Measurements from ENCODE around the gene PCP4.

Gene PCP4

DNA sequence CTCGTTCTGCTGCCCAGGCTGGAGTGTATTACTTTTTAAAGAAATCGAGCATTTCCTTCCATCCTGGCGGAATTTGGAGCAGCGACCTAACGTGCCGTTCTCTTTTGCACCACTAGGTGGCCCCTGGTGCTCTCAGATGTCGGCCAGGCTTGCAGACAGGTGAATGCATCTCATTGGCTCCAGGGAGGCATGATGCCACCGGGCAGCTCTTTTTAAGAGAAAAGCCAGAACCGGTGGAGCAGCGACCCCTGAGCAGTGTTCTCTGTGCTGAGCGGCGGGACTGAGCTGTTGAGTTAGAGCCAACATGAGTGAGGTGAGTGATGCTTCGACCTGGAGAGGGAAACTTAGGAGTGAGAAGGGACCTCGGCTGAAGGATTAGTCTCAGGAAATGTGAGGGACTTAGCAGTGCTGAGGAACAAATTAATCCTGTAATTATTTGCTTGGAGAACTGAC is at the start of gene PCP4:
Gene PCP4 (plus strand): TSS at position 241 of the 453 bp plus-strand sequence. CDS start 64 bp downstream, at position 305.
- in situ Hi-C loops (cut with HindIII; ENCODE audit: low sequenced_read_pairs) = no loop called here

DNA sequence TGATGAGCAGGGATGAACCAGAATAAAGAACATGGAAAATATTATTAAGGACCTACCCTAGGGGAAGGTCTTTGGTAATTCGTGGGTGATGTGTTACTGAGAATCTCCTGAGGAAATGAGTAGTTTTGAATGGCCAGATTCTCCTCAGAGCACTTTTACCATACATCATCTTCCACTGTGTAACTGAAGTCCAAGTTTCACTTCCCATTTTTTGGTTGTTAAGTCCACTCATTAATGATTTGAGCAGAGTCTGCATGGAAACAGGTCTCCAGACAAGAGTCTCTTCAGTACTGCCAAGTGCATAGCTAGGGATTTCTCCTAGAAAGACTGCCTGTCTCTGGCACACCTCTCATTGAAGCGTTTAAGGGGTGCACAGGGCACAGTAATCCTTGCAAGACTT is 48.7 kb upstream of the PCP4 start:
- in situ Hi-C loops (cut with HindIII; ENCODE audit: low sequenced_read_pairs) = no loop called here

DNA sequence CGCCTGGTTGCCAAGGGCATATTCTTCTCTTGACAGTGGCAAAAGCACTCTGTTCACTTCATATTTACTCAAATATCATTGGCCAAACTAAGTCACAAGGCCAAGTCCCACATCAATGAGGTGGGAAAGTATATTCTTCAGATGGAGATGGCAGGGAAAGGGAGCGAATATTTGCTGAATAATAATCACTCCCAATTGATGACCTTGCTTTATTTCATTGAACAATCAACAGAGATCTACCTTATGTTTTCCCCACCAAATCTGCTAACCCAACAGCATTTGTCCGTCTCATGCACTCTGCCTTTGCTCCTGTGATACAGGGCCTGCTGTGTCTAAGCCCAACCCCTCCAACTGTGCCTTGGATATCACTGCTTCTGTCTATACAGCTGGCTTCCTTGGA is 45.2 kb upstream of the PCP4 start:
- in situ Hi-C loops (cut with HindIII; ENCODE audit: low sequenced_read_pairs) = no loop called here

DNA sequence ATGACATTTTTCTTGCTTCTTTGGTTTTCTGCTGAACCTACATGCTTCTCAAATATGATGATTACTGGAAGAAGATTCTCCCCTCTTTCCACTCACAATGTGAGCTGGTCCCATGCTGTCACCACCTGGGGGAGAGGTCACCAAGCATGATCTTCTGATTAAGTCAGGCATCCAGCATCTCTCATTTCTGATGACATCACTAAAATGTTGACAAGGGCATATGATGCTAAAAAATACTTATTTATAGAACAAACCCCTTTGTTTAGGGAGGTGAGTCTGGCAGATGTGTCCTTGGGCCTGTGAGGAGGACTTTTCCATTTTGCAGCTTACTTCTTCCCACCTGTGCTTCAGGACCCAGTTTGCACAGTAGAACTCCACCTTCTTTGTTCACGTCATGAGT is 42.0 kb upstream of the PCP4 start:
- in situ Hi-C loops (cut with HindIII; ENCODE audit: low sequenced_read_pairs) = no loop called here

DNA sequence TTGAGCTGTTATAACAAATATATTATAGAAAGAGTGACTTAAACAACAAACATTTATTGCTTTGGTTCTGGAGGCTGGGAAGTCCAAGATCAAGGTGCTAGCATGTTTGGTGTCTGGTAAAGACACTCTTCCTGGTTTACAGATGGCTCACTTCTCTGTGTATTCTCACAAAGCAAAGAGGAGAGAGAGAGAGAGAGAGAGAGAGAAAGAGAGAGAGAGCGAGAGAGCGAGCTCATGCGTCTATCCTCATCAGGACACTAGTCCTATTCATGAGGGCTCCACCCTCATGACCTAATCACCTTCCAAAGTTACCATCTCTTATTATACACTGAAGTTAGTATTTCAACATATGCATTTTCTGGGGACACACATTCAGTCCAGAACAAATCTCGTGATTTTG is 32.7 kb upstream of the PCP4 start:
- in situ Hi-C loops (cut with HindIII; ENCODE audit: low sequenced_read_pairs) = no loop called here

DNA sequence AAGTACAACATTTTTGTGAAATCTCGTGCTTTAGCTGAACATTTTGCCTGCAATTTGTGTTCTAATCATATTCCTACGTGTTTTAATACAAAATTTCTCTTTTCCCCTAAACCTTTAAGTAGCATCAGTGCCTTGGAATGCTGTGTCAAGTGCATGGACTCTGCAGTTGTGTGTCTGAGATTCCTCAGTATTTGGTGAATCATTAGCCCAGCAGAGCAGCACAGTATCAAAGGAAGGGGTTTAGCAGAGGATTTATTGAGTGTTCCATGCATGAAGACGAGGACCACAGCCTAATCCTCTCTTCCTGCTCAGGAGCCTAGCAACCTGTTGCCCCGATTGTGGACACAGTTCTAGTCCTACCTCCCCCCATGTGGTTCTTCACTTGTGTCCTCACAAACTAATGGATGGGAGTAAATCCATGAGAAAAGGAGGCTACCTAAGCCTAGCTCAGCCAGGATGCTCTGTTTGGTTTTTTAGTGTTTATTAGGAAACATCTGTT is 29.3 kb upstream of the PCP4 start:
- in situ Hi-C loops (cut with HindIII; ENCODE audit: low sequenced_read_pairs) = no loop called here

DNA sequence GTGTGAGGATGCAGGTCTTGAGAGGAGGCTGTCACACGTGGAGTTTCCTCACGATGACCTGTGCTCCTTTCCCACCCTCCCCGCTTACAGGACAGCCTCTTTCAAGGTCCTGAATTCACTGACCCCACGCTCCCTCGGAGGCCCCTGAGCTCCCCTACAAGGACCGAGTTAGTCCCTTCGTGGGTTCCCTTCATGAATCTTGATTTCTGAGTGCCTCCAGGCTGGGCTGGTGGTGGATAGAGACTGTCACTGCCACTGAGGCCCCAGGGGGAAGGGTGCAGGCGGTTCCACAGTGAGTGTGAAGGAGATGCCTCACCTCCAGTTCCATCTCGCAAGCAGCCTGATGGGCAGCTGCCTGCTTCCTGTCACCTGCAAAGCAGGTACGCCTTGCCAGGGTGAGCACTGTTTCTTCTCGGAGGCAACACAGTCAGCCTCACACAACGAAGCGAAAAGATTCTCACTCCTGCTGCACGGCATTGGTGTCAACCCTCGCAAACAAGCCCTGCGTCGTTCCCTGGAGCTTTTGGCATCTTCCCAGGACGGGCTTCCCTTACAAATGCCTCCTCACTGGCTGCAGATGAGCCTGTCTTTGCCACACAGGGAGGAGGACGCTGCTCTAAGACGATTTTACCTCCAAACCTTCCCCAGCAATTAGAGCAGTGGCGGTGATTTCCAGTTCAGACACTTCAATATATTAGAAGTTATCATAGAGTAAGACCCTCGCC is 26.7 kb upstream of the PCP4 start:
- in situ Hi-C loops (cut with HindIII; ENCODE audit: low sequenced_read_pairs) = no loop called here

DNA sequence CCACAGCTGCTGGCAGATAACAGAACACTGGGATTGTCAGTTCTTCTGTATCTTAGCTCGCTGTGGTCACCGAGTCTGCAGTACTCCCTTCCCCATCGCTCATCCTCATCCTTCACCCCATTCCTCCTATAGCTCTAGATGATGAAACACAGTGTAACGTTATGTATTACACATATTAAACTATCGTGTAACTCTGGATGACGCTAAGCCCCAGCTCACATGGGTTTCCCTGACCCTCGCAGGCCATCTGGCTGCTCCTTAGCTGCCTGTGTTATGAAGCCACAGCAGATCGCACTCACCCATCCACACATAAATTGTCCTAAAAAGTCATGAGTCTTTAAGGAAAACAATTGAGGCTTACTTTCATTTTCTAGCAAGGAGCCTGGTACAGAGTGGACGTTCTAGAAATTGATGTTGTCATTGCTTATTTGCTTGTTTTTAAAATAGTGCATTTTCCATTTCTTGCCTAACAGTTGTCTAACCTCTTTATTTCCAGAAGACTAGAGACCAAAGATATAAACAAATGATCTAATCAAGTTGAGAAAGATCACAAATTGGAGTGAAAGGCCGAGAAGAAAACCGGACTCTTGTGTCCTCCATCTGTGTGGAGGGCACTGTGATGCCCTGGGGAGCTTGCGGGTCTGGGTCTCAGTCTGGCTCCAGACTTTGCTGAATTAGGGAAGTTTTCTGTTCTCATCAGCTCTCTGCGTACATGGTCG is 24.3 kb upstream of the PCP4 start:
- in situ Hi-C loops (cut with HindIII; ENCODE audit: low sequenced_read_pairs) = no loop called here

DNA sequence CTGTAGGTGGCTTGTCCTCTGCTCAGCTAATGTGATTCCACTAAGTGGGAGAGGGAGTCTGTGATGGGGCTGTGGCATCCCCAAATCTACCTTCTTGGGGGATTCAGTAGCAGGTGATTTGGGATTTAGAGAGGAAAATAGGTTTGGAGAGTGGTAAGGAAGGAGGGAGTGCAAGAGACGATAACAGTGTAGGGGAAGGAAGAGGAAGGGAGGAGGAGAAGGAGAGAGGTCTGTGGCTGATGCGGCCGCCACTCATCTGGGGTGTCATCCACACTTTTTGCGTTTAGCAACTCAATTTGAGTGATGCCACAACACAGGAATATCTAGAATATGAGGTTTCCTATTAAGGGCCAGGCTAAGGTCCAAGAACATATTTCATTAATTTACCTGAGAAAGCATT is 23.8 kb upstream of the PCP4 start:
- in situ Hi-C loops (cut with HindIII; ENCODE audit: low sequenced_read_pairs) = no loop called here

DNA sequence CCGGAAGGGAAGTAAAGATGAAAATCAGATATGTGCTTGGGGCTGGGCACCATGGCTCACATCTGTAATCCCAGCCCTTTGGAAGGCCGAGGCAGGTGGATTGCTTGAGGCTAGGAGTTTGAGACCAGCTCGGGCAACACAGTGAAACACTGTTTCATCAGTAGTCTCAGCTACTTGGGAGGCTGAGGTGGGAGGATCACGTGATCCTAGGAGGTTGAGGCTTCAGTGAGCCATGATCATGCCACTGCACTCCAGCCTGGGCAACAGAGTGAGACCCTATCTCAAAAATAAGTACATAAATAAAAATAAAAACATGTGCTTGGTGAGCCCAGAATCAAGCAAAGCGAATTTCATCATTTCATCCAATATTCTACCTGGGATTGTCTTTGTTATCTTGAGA is 23.3 kb upstream of the PCP4 start:
- in situ Hi-C loops (cut with HindIII; ENCODE audit: low sequenced_read_pairs) = no loop called here

DNA sequence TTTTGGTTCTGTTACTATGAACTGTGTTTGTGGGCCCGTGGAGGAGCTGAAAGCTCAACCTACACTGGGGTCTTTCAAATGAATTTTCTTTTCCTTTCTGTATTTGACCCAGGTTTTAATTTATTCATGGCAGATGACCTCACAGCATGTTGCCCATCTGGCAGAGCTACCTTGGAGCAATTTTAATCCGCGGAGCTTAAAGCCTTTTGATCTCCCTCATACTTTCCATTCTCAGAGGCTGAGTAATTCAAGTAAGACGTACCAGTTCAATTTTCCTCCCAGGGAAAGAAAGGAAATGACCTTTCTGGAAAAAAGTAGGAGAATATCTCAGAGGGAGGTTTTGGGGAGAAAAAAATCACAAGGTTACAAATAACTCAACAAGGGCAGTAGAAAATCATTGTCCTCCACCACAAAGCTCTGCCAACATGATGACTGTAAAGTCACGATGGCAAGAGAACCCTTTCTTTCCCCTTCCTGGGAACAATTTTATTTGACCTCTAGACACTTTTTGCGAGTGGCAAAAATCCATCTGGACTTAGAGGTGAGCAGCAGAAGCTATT is 21.6 kb upstream of the PCP4 start:
- in situ Hi-C loops (cut with HindIII; ENCODE audit: low sequenced_read_pairs) = no loop called here

DNA sequence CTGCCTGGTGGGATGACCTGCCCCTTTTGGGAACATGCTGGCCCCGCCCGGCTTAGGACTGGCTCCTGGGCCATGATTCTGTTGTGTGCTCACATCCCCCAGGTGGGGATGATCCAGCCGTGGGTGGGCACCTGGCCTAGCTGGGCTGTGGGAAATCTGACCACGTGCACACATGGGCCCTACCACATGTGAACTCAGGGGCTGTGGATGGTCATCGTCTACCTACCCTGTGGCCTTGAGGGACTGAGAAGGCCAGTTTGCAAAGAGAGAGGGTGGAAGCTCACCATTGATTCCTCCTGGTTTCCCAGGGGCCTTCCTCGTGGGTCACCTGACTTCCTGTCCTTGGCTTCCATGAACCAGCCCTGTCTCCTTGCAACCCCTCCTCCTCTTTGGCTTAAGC is 19.4 kb upstream of the PCP4 start:
- in situ Hi-C loops (cut with HindIII; ENCODE audit: low sequenced_read_pairs) = no loop called here

DNA sequence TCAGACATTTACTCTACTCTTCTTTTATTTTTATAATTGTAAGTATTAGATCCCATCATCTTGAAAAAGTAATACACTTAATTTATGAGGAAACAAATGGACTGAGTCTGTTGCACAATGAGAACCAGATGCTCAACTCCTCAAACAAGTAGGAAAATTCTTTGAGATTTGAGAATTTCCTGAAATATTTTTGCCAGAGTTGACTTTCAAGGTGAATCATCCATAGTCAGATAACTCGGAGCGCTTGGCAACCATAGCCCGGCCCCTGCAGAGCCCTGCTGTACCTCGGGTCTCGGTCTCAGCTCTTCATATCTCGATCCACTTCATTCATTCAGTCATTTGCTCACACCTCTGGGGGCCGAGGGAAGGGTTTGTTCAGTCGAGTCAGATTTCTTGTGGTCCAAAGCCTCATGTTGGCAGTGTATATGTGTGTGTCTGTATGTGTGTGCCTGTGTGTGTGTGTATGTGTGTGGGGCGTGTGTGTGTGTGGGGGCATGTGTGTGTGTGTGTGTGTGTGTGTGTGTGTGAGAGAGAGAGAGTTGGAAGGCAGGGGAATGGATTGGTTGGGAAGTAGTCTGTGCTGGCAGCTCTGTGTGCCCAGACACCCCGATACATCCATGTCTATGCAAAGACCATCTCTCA is 18.1 kb upstream of the PCP4 start:
- in situ Hi-C loops (cut with HindIII; ENCODE audit: low sequenced_read_pairs) = no loop called here

DNA sequence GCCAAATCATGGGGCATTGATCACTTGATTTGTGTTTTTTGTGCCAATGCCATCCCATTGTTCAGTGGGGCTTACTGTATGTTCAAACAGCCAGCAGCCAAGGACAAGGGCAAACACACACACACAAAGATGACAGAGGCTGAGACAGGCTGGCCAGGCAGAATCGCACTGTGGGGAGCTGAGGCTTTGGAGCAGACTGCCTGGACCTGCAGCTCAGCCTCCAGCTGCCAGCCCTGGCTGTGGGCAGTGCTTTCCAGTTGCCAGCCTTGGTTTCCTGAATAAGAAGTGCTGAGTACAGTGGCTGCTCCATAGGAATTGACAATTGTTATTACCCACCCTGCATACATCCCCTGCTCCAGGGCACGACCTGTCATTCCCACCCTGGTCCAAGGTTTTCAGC is 16.9 kb upstream of the PCP4 start:
- in situ Hi-C loops (cut with HindIII; ENCODE audit: low sequenced_read_pairs) = no loop called here

DNA sequence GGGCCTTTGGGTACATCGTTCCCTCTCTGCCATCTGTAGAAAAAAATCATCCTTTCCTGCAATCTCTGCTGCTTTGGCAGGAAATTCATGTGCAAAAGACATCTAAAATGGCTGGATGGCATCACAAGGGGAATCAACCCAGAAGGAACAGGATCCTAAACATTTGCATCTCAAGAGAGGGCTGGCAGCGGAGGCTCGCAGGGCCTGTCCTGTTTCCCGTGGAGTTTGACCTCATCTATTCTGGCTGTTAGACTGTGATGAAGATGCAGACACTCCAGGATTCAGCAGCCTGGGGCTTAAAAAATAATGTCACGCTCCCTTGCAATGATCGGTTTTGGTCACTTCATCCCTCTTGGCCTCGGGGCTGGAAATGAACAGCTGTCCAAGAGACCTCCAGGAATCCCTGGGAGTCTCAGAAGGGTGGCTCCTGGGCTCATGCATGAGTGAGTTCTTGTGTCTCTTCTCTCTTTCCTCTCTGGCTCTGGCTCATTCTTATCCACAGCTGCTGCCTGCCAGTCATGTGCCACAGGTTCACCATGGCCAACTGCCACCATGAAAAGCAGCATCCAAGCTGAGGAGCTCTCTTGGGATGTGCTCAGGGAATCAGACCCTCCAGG is 16.1 kb upstream of the PCP4 start:
- in situ Hi-C loops (cut with HindIII; ENCODE audit: low sequenced_read_pairs) = no loop called here

DNA sequence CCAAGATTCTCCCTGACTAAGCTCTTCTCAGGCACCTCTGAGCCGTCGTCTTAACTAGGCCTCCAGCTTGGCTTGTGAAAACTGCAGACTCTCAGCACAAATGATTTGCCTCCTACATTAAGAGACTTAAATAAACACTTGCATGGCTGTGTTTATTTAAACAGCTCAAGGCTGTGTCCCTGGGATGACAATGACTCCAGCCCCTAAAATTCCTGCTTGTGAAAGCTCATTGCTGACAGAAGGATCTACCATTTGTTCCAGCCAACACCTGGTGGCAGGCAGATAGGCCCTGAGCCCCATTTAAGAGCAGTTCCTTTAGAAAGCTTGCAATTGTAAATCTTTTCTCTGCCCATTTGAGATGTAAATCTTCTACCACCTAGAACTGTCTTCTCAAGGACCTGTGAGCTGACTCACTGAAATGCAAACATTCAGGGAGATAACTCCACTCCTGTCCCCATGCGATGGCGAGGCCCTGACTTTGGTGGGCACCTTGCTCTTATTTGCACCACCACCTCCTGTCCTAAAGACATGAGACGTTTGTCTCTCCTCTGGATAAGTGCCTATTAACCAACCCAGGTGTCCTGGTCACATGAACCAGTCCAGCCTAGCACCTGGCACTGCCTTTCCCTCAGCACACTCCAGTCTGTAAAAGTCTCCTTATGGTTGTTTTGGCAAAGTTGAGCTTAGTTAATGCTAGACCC is 15.1 kb upstream of the PCP4 start:
- in situ Hi-C loops (cut with HindIII; ENCODE audit: low sequenced_read_pairs) = no loop called here

DNA sequence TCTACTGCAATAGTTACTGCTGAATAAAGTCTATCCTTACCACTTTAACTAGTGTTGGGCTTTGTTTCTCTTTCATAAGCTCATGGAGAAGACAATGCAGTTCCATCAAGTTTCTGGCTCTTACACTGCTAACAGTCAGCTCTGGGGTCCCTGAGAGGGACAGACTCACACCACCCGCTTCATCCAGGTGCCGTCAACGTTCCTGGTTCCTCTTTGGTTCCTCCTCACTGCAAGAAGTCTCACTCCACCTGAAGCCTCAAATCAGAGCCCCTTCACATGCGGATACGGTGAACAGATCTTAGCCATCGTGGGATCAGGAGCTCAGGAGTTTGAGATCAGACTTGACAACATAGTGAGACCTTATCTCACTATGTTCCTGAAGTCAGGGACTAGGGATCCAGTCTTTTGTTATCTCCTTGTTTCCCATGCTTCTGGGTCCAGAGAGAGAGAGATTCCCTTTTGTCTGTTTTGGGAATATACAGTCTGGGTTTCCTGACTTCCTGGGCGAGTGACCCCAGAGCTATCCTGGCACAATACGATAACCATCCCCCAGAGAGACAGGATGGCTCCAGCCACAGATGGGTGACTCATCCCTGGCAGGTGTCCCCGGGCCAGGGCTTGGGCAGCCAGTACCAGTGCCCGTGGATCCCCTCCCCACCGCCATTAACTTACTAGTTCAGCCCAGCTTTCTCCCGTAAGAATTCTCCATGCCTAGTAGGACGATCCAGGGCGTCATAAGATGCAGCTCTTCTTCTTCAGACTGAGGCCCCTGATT is 14.3 kb upstream of the PCP4 start:
- in situ Hi-C loops (cut with HindIII; ENCODE audit: low sequenced_read_pairs) = no loop called here

DNA sequence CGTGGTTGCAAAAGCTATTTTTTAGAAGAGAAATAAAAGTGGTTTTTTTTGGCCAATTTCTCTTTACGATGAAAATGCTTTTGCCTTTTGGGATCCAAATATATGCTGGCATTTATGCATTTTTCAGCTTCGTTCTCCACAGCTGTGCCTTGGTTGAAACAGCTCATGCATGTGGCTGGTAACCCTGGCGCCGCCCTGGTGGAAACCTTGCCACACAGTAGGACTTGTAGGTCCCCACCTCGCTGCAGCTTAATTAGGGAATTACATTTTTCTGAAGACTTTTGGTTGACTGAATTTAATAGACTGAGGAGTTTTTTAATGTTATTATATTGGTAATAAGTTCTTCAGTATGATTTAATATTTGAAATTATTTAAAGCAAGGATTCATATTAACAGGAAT is 12.7 kb upstream of the PCP4 start:
- in situ Hi-C loops (cut with HindIII; ENCODE audit: low sequenced_read_pairs) = no loop called here

DNA sequence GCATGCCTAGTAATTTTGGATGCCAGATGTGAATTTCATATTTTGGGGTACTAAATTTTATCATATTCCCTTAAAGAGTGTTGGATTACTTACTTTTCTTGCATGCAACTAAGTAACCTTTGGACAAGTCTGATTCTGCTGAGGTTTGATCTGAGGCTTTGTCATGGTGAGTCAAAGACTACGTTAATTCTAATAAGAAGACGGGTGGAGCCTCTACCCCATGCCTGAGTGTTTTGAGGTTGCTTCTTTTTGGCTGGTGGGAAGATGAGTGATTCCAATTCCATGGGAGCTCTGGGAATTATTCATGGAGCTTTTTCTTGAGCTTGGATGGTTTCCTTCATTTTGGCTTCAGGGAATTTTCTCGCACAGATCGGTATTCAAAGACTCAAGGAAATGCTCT is 11.6 kb upstream of the PCP4 start:
- in situ Hi-C loops (cut with HindIII; ENCODE audit: low sequenced_read_pairs) = no loop called here

DNA sequence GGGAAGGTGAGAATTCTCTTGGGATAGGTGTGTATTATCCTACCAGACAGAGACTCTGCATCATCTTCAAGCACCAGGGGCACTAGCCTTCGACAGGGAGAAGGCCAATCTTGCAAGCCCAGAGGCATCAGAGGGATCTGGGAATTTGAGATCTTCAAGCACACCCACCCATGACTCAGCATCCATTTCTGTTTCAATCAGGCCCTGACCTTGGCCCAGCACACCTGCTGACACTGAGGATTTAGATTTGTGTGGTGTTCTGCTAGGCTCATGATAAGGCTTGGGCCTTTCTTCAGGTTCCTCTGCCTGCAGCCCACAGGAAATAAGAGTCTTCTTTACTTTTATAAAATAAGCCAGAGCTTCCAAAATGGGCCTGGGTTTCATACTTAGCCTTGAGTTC is 6.6 kb upstream of the PCP4 start:
- in situ Hi-C loops (cut with HindIII; ENCODE audit: low sequenced_read_pairs) = no loop called here
